ENCODE data around the gene DGCR6L. TPM values are rescaled to one million over a fixed set of nuclear protein-coding genes. Genes with fewer than 3 reads are reported as not detected.

Gene DGCR6L
- total and polyA plus RNA-seq, 10 of the 15 experiments (the other 5 are each of a cell fraction or from before 2014, with no cell fraction given), result 1.6 to 62.8 (median 22.6) TPM

GRCh38 chr22:20283674-20284066, 36.2 kb downstream of the DGCR6L start:
- in situ Hi-C loops (cut with MboI) (no loop called here), intact Hi-C loops (cut with micrococcal nuclease; ENCODE audit: unreplicated experiment) (no loop called here)
- Histone ChIP-seq H3K27ac (ENCODE audit: control insufficient read depth, insufficient read depth) (no peak overlapping the region), H3K4me2 (ENCODE audit: control insufficient read depth, insufficient read depth) (no peak overlapping the region), H4K20me1 (ENCODE audit: control insufficient read depth, insufficient read depth) (no peaks in the 10 kb centered on the region), H3K27me3 (replicated peaks in 1 of 2; ENCODE audit: control insufficient read depth in 2 of 2, insufficient read depth in 2 of 2, low read length in 1 of 2) (no peaks in the 10 kb centered on the region), H2AFZ (ENCODE audit: control insufficient read depth, low read depth, low read length) (no peak overlapping the region), H3K4me1 (ENCODE audit: control insufficient read depth, insufficient read depth, low read length) (no peaks in the 10 kb centered on the region), H3K9ac (ENCODE audit: control insufficient read depth, insufficient read depth, low read length) (no peak overlapping the region), H3K79me2 (ENCODE audit: control insufficient read depth, insufficient read depth, low read length) (no peaks in the 10 kb centered on the region), H3K4me3 (no peak overlapping the region), H3K36me3 (ENCODE audit: control insufficient read depth in 2 of 2, insufficient read depth in 2 of 2, low read length in 1 of 2) (no peaks in the 10 kb centered on the region), H3K9me3 (replicated peaks; ENCODE audit: control insufficient read depth, insufficient read depth, low read length) (no peaks in the 10 kb centered on the region)
- ChIA-PET SMC1A (ENCODE audit: uncharacterized antibody, unreplicated experiment) (no interaction called here), CTCF (interaction anchor here (0.8 to 1.6 kb wide), 2 partner anchors 126 to 171 kb away, joined by 3 to 6 read pairs; no protein-coding TSS in a partner anchor), RAD21 (ENCODE audit: unreplicated experiment) (interaction anchor here (1.6 to 1.8 kb wide), 2 partner anchors 45 to 127 kb away, joined by 6 read pairs; no protein-coding TSS in a partner anchor), POLR2A (no interaction called here)
- FAIRE-seq (no peak), DNase-seq (ENCODE audit: low read depth, low spot score) (no peak), ATAC-seq (no peak)
- BruUV-seq (replicated peaks), result no TSS peak
- TF ChIP-seq KLF5 (IDR thresholded peaks at IDR 0.05; ENCODE audit: partially characterized antibody) (no peak), CBX5 (IDR thresholded peaks at IDR 0.05; ENCODE audit: low read depth) (no peak), NFXL1 (IDR thresholded peaks at IDR 0.05; ENCODE audit: borderline replicate concordance) (no peak), NR2F1 (conservative IDR thresholded peaks at IDR 0.05) (no peak), SUZ12 (IDR thresholded peaks at IDR 0.05; ENCODE audit: unreplicated experiment) (no peak), RAD51 (IDR thresholded peaks at IDR 0.05) (no peak), KAT2A (conservative IDR thresholded peaks at IDR 0.05; ENCODE audit: control insufficient read depth, low read depth, low read length) (no peak), HSF1 (IDR thresholded peaks at IDR 0.05; ENCODE audit: low read depth, low read length) (no peak), ZNF217 (IDR thresholded peaks at IDR 0.05) (no peak), IKZF1 (conservative IDR thresholded peaks at IDR 0.05) (no peak), SPI1 (IDR thresholded peaks at IDR 0.05; ENCODE audit: borderline replicate concordance, insufficient read depth, low read depth, low read length) (no peak), ZZZ3 (IDR thresholded peaks at IDR 0.05; ENCODE audit: control insufficient read depth, insufficient read length, low read depth) (no peak)
- TF ChIP-seq, protein P1, sequence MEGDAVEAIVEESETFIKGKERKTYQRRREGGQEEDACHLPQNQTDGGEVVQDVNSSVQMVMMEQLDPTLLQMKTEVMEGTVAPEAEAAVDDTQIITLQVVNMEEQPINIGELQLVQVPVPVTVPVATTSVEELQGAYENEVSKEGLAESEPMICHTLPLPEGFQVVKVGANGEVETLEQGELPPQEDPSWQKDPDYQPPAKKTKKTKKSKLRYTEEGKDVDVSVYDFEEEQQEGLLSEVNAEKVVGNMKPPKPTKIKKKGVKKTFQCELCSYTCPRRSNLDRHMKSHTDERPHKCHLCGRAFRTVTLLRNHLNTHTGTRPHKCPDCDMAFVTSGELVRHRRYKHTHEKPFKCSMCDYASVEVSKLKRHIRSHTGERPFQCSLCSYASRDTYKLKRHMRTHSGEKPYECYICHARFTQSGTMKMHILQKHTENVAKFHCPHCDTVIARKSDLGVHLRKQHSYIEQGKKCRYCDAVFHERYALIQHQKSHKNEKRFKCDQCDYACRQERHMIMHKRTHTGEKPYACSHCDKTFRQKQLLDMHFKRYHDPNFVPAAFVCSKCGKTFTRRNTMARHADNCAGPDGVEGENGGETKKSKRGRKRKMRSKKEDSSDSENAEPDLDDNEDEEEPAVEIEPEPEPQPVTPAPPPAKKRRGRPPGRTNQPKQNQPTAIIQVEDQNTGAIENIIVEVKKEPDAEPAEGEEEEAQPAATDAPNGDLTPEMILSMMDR (IDR thresholded peaks at IDR 0.05 in 2 of 3, conservative IDR thresholded peaks at IDR 0.05 in 1 of 3; ENCODE audit: control insufficient read depth in 2 of 3, extremely low read depth in 1 of 3, insufficient read depth in 1 of 3, low read depth in 3 of 3, low read length in 3 of 3), result no peak
- TF ChIP-seq, protein P2, sequence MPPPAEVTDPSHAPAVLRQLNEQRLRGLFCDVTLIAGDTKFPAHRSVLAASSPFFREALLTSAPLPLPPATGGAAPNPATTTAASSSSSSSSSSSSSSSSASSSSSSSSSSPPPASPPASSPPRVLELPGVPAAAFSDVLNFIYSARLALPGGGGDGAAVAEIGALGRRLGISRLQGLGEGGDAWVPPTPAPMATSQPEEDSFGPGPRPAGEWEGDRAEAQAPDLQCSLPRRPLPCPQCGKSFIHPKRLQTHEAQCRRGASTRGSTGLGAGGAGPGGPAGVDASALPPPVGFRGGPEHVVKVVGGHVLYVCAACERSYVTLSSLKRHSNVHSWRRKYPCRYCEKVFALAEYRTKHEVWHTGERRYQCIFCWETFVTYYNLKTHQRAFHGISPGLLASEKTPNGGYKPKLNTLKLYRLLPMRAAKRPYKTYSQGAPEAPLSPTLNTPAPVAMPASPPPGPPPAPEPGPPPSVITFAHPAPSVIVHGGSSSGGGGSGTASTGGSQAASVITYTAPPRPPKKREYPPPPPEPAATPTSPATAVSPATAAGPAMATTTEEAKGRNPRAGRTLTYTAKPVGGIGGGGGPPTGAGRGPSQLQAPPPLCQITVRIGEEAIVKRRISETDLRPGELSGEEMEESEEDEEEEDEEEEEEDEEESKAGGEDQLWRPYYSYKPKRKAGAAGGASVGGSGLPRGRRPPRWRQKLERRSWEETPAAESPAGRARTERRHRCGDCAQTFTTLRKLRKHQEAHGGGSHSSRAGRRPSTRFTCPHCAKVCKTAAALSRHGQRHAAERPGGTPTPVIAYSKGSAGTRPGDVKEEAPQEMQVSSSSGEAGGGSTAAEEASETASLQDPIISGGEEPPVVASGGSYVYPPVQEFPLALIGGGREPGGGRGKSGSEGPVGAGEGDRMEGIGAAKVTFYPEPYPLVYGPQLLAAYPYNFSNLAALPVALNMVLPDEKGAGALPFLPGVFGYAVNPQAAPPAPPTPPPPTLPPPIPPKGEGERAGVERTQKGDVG (CRISPR knock-in tag; IDR thresholded peaks at IDR 0.05), result no peak
- TF ChIP-seq, protein P3, sequence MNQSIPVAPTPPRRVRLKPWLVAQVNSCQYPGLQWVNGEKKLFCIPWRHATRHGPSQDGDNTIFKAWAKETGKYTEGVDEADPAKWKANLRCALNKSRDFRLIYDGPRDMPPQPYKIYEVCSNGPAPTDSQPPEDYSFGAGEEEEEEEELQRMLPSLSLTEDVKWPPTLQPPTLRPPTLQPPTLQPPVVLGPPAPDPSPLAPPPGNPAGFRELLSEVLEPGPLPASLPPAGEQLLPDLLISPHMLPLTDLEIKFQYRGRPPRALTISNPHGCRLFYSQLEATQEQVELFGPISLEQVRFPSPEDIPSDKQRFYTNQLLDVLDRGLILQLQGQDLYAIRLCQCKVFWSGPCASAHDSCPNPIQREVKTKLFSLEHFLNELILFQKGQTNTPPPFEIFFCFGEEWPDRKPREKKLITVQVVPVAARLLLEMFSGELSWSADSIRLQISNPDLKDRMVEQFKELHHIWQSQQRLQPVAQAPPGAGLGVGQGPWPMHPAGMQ (IDR thresholded peaks at IDR 0.05; ENCODE audit: borderline replicate concordance), result no peak
- whole genome bisulfite sequencing (ENCODE audit: insufficient coverage, insufficient replicate concordance, low lambda C conversion rate, missing lambda C conversion rate), result 15% methylated on average over 5 of the region's 5 CpGs

Data from GM12878 (cell line).